ENCODE data around the gene KCNH8.

DNA sequence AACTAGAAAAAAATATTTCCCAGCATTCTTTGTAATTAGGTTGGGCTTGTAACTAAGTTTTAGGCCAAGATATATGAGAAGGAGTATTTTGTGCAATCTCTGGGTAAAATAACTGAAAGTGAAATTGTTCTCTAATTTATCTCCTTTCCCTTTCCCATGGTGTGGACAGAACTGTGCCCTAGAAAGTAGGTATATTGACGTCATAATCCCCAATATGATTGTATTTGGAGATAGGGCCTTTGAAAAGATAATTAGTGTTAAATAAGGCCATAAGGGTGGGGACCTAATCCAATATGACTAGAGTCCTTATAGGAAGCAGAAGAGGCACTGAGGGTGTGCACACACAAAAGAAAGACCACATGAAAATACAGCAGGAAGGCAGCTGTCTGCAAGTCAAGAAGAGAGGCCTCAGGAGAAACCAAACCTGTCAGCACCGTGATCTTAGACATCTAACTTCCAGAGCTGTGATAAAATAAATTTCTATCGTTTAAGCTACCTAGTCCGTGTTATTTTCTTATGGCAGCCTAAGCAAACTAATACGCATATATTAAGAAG is 106.6 kb downstream of the KCNH8 start:
- TF ChIP-seq YY1 (IDR thresholded peaks at IDR 0.05; ENCODE audit: insufficient read depth, insufficient read length) = no peak
- no peak for TF ChIP-seq ZNF274 (IDR thresholded peaks at IDR 0.05; ENCODE audit: low read depth, low read length)

Data from NT2/D1 (cell line).